ENCODE measurements around the gene PTBP1. TPM values are rescaled to one million over a fixed set of nuclear protein-coding genes. Genes with fewer than 3 reads are reported as not detected.

PTBP1 gene
- total RNA-seq, 2 donors from 2014 or later: 49.4 to 73.9 TPM

- H3K9me3 ChIP-seq: no peaks in the 10 kb centered on the region
- DNase-seq (ENCODE audit: low spot score): no peak
- no peak for TF ChIP-seq CTCF (IDR thresholded peaks at IDR 0.05)
- H3K27ac ChIP-seq: peak overlapping the region in 1 of 2 donors; percentile 10
- H3K4me3 ChIP-seq: no peak overlapping the region
- H3K27me3 ChIP-seq: no peaks in the 10 kb centered on the region
- peaks cover 0 to 35% of the 10 kb centered on the region in 2 donors for H3K4me1 ChIP-seq
- H3K36me3 ChIP-seq: no peaks in the 10 kb centered on the region
Observed at GRCh38 chr19:784541-784940, 12.7 kb upstream of the PTBP1 start.

GRCh38 chr19:787536-787935 lies 9.7 kb upstream of the PTBP1 start:
- Histone ChIP-seq H3K36me3 (no peaks in the 10 kb centered on the region), H3K27ac (no peak overlapping the region), H3K9me3 (no peaks in the 10 kb centered on the region), H3K27me3 (no peaks in the 10 kb centered on the region), H3K4me3 (no peak overlapping the region), H3K4me1 (peaks cover 0 to 54% of the 10 kb centered on the region in 2 donors)
- TF ChIP-seq CTCF (IDR thresholded peaks at IDR 0.05): no peak
- no peak for DNase-seq (ENCODE audit: low spot score)

- Histone ChIP-seq H3K27me3 (no peaks in the 10 kb centered on the region), H3K27ac (peak overlapping the region; percentile 33 to 43), H3K9me3 (no peaks in the 10 kb centered on the region), H3K4me1 (peaks cover 0 to 50% of the 10 kb centered on the region in 2 donors), H3K4me3 (no peak overlapping the region), H3K36me3 (no peaks in the 10 kb centered on the region)
- TF ChIP-seq CTCF (IDR thresholded peaks at IDR 0.05): no peak
- DNase-seq (ENCODE audit: low spot score): no peak
Observed at GRCh38 chr19:788686-788982, 8.6 kb upstream of the PTBP1 start.

- Histone ChIP-seq H3K9me3 (no peaks in the 10 kb centered on the region), H3K27ac (peak overlapping the region; percentile 33 to 43), H3K4me1 (peaks cover 0 to 50% of the 10 kb centered on the region in 2 donors), H3K4me3 (peak overlapping the region in 1 of 2 donors; percentile 14), H3K27me3 (no peaks in the 10 kb centered on the region), H3K36me3 (no peaks in the 10 kb centered on the region)
- DNase-seq (ENCODE audit: low spot score): no peak
- TF ChIP-seq CTCF (IDR thresholded peaks at IDR 0.05): no peak
Observed at GRCh38 chr19:788983-789700, 8.1 kb upstream of the PTBP1 start.

GRCh38 chr19:789701-790060 lies 7.6 kb upstream of the PTBP1 start:
- Histone ChIP-seq H3K9me3 (no peaks in the 10 kb centered on the region), H3K36me3 (no peaks in the 10 kb centered on the region), H3K27ac (peak overlapping the region; percentile 33 to 37), H3K27me3 (no peaks in the 10 kb centered on the region), H3K4me3 (peak overlapping the region in 1 of 2 donors; percentile 14), H3K4me1 (peaks cover 0 to 50% of the 10 kb centered on the region in 2 donors)
- TF ChIP-seq CTCF (IDR thresholded peaks at IDR 0.05): no peak
- DNase-seq (ENCODE audit: low spot score): no peak

GRCh38 chr19:791007-791566 lies 6.2 kb upstream of the PTBP1 start:
- Histone ChIP-seq H3K27me3 (no peaks in the 10 kb centered on the region), H3K36me3 (no peaks in the 10 kb centered on the region), H3K9me3 (no peaks in the 10 kb centered on the region), H3K27ac (peak overlapping the region in 1 of 2 donors; percentile 12), H3K4me3 (no peak overlapping the region), H3K4me1 (peaks cover 0 to 61% of the 10 kb centered on the region in 2 donors)
- TF ChIP-seq CTCF (IDR thresholded peaks at IDR 0.05): no peak
- DNase-seq (ENCODE audit: low spot score): no peak

Data from right atrium auricular region (tissue), 2 donors.